Neutrophil (primary cell): ENCODE data around the gene APBA3.

Source experiments
- H3K27ac ChIP-seq: fragments of 200-600 bp; sonication (generic); 2 replicates; pipeline ENCODE4 v1.5.1; 2016; ENCODE audit warnings: mild to moderate bottlenecking, moderate library complexity
- H3K27me3 ChIP-seq: fragments of 200-600 bp; sonication (generic); 2 replicates; pipeline ENCODE4 v1.6.0; 2016; ENCODE audit warnings: mild to moderate bottlenecking
- H3K36me3 ChIP-seq: fragments of 200-600 bp; sonication (generic); 2 replicates; pipeline ENCODE4 v1.5.1; 2017
- H3K4me1 ChIP-seq, 2 experiments: fragments of 200-600 bp in 1 of 2; sonication (generic) in 1 of 2; 1 replicate in 1 of 2; 2 replicates in 1 of 2; pipeline versions ENCODE4 v1.5.1 to v1.6.1; 2013 to 2016; ENCODE audit warnings: low read depth in 1 of 2, low read length in 1 of 2, mild to moderate bottlenecking in 1 of 2, moderate library complexity in 1 of 2; ENCODE audit not compliant: control insufficient read depth in 1 of 2, insufficient read depth in 1 of 2
- H3K4me3 ChIP-seq, 2 experiments: fragments of 200-600 bp in 1 of 2; sonication (generic) in 1 of 2; 1 replicate in 1 of 2; 2 replicates in 1 of 2; pipeline ENCODE4 v1.5.1; 2013 to 2016; ENCODE audit warnings: low read depth in 1 of 2, low read length in 1 of 2, mild to moderate bottlenecking in 1 of 2, moderate library complexity in 1 of 2
- H3K9me3 ChIP-seq: fragments of 200-600 bp; sonication (generic); 2 replicates; pipeline ENCODE4 v1.5.1; 2016
- TF ChIP-seq, protein P1 (sequence below): fragments of 200-600 bp; sonication (generic); IDR thresholded peaks from 2 replicates; pipeline ENCODE4 v1.5.1; 2016; ENCODE audit warnings: antibody characterized with exemption

The APBA3 gene

DNA sequence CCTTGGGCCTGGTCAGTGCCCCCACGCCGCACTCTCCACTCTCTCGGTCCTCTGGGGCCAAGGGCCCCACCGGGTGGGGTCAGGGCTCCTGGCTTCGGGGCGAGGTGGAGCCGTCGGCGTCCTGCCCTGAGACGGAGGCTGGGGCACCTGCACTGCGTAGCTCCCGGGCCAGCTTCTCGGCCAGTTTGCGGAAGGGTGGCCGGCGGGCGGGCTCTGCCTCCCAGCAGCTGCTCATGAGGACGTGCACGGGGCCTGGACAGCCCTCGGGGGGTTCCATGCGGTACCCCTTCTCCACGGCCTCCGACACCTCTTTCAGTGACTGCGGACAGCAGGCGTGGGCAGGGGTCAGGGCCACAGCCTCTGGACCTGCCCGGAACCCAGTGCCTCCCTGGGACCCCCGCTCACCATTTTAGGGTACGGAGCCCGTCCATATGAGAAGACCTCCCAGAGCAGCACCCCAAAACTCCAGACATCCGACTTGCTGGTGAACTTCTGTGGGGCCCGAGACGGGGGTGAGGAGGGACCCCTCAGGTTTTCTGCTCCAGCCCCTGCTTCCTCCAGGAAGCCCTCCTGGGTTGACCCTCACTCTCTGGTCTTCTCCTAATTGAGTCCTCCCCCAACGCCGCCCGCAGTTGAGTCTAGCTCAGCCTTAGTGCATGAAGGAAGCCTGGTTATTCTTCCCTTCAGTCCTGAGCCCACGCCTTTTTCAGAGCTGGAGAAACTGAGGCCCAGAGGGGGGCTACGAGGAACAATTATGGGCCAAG is 16.8 kb upstream of the APBA3 start:
- TF ChIP-seq, protein P1, sequence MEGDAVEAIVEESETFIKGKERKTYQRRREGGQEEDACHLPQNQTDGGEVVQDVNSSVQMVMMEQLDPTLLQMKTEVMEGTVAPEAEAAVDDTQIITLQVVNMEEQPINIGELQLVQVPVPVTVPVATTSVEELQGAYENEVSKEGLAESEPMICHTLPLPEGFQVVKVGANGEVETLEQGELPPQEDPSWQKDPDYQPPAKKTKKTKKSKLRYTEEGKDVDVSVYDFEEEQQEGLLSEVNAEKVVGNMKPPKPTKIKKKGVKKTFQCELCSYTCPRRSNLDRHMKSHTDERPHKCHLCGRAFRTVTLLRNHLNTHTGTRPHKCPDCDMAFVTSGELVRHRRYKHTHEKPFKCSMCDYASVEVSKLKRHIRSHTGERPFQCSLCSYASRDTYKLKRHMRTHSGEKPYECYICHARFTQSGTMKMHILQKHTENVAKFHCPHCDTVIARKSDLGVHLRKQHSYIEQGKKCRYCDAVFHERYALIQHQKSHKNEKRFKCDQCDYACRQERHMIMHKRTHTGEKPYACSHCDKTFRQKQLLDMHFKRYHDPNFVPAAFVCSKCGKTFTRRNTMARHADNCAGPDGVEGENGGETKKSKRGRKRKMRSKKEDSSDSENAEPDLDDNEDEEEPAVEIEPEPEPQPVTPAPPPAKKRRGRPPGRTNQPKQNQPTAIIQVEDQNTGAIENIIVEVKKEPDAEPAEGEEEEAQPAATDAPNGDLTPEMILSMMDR = no peak
- H3K4me1 ChIP-seq = no peaks in the 10 kb centered on the region
- no peaks in the 10 kb centered on the region for H3K36me3 ChIP-seq
- H3K27me3 ChIP-seq = no peaks in the 10 kb centered on the region
- H3K27ac ChIP-seq = no peak overlapping the region
- H3K4me3 ChIP-seq = no peak overlapping the region
- H3K9me3 ChIP-seq = peaks cover 19% of the 10 kb centered on the region

DNA sequence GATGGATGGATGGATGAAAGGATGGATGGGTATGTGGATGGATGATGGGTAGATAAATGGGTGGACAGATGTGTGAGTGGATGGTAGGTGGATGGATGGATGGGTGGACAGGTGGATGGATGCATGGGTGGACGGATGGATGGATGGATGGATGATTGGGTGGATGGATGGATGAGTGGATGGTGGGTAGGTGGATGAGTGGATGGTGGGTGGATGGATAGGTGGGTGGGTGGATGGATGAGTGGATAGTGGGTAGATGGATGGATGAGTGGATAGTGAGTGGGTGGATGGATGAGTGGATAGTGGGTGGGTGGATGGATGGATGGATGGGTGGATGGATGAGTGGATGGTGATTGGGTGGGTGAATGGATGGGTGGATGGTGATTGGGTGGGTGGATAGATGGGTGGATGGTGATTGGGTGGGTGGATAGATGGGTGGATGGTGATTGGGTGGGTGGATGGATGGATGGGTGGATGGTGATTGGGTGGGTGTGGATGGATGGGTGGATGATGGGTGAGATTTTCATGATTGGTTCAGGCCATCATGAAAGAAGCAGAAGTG is 15.1 kb upstream of the APBA3 start:
- H3K4me1 ChIP-seq = no peaks in the 10 kb centered on the region
- TF ChIP-seq, protein P1 = no peak
- no peaks in the 10 kb centered on the region for H3K36me3 ChIP-seq
- no peak overlapping the region for H3K27ac ChIP-seq
- H3K4me3 ChIP-seq = no peak overlapping the region
- peaks cover 8% of the 10 kb centered on the region for H3K9me3 ChIP-seq
- H3K27me3 ChIP-seq = no peaks in the 10 kb centered on the region

DNA sequence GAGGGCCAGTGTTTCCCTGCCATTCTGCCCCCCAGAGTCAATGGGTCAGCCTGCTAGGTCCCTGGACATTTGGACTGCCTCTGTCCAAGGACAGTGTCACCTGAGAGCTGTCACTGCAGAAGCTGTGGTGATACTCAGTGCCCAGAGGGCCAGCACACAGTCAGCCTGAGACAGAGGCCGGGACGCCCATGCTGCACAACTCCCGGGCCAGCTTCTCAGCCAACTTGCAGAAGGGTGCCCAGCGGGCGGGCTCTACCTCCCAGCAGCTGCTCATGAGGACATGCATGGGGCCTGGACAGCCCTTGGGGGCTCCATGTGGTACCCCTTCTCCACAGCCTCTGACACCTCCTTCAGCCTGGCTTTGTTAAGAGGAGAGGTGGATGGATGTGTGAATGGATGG is 14.3 kb upstream of the APBA3 start:
- H3K27me3 ChIP-seq = no peaks in the 10 kb centered on the region
- H3K9me3 ChIP-seq = peaks cover 3% of the 10 kb centered on the region
- no peak overlapping the region for H3K27ac ChIP-seq
- TF ChIP-seq, protein P1 = no peak
- no peaks in the 10 kb centered on the region for H3K36me3 ChIP-seq
- H3K4me3 ChIP-seq = no peak overlapping the region
- no peaks in the 10 kb centered on the region for H3K4me1 ChIP-seq

DNA sequence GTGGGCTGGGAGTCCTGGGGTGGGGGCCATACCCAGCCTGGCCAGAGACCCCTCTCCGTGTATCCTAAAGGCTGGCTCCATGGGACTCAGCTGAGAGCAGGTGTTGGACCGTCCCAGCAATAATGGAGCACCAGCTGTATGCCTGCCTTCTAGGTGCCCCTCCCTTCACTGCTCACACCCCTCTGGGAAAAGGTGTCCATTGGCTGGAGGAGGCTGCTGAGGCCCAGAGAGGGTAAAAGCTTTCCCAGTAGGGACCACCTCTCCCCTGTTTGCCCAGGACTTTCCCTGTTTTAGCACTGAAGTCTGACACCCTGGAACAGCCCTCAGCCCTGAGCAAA is 13.9 kb upstream of the APBA3 start:
- Histone ChIP-seq H3K27ac (no peak overlapping the region), H3K4me1 (no peaks in the 10 kb centered on the region), H3K36me3 (no peaks in the 10 kb centered on the region), H3K27me3 (no peaks in the 10 kb centered on the region), H3K9me3 (no peaks in the 10 kb centered on the region), H3K4me3 (no peak overlapping the region)
- TF ChIP-seq, protein P1 = no peak

DNA sequence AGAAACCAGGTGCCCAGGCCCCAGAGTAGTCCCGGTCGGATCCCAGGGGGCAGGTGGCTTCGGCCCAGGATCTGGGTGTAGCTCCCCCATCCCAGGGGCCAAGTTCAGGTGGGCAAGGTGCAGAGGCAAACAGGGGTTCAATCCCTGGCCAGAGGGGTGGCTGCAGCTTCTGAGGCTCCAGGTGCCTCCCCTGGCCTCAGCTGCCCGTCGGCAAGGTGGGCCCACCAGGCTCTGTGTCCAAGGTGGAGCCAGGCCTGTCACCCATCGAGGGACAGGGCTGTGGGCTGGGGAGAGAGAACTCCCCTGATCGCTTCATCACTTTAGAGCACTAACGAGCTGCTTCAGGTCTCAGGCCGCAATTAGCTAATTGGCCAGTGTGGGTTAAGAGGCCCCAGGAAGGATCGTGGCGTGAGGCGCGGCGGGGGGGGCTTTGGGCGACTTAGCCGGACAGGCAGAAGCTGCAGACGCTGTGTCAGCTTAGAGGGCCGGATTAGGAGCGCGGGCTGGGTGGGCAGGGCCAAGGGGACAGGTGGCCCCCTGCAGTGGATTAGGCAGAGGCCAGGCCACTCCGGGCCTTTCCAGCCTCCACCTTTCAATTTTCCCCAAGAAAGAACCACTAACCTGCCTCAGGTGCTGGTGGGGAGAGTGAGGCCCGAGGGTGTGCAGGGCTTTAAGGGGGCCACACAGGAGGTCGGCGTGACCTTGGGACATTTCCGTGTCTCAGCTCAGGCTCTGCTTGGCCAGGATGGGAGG is 13.3 kb upstream of the APBA3 start:
- Histone ChIP-seq H3K4me3 (no peak overlapping the region), H3K9me3 (no peaks in the 10 kb centered on the region), H3K27ac (no peak overlapping the region), H3K36me3 (peaks cover 2% of the 10 kb centered on the region), H3K4me1 (no peaks in the 10 kb centered on the region), H3K27me3 (no peaks in the 10 kb centered on the region)
- TF ChIP-seq, protein P1 = no peak
